DOHH2 (cell line): ENCODE data around the gene HAPLN2.

Source experiments
- CTCF ChIP-seq: fragments of 200-600 bp; sonication (generic); IDR thresholded peaks from one replicate; pipeline ENCODE4 v1.5.1; 2014; ENCODE audit warnings: antibody characterized with exemption, mild to moderate bottlenecking, low read depth, low read length; ENCODE audit not compliant: poor library complexity, severe bottlenecking
- EZH2phosphoT487 ChIP-seq: fragments of 200-600 bp; sonication (generic); IDR thresholded peaks from 2 replicates; pipeline ENCODE4 v1.6.1; 2017; ENCODE audit warnings: borderline replicate concordance, mild to moderate bottlenecking, antibody characterized with exemption, low read length, moderate library complexity, mixed read lengths

- TF ChIP-seq CTCF, result peak; percentile 9
- TF ChIP-seq EZH2phosphoT487, result no peak
These were observed 38.6 kb downstream of the HAPLN2 start for GRCh38 chr1:156657741-156658319.
